ENCODE data around the gene MOV10L1.

MOV10L1 gene

DNA sequence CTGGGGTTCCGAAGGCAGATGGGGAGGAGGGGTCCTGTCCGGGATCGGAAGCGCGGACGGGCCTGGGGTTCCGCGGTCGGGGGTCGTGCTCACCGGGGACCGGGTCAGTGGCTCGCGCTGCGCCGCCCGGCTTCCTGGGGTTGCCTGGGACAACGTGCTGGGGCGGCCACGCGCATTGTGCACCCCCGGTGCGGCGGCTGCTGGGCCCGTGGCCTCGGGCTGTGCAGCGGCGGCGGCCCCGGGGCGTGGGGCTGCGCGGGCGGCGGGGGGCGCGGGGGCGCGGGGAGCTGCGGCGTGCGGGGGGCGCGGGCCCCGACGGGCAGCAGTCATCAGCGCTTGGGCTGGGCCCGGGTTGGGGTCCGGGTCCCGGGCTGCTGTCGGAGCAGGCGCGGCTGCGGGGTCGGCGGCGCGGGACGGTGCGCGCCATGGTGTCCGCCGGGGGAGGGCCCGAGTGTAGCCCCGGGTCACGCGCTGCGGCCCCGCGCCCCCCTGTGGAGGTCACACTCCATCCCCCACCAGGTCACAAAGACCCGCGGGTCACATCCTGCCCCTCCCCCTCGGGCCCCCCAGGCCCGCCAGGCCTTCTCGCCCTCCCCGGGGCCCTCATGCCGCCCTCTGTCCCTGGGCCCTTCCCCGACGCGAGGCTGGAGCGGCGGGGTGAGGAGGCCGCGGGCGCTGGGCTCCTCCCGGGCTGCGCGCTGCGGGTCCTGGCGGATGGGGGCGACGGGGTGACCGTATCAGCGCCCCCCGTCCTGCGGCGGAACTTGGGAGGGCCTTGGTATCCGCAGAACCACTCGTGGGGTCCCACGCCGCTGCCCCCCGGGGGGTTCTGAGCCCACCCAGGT is 31.5 kb upstream of the MOV10L1 start, which contains the start of gene TTLL8:
TTLL8 (minus strand) TSS at position 238 of the 845 bp plus-strand sequence.
- no peak within 1 kb of the TSS for H3K27ac ChIP-seq
- H3K36me3 ChIP-seq: no peaks in the 10 kb centered on the region
- H3K27me3 ChIP-seq: peaks cover 0 to 60% of the 10 kb centered on the region in 2 donors
- intact Hi-C loops (cut with DNase I; ENCODE audit: low total_unique reads): no loop called here
- TF ChIP-seq, protein P1, sequence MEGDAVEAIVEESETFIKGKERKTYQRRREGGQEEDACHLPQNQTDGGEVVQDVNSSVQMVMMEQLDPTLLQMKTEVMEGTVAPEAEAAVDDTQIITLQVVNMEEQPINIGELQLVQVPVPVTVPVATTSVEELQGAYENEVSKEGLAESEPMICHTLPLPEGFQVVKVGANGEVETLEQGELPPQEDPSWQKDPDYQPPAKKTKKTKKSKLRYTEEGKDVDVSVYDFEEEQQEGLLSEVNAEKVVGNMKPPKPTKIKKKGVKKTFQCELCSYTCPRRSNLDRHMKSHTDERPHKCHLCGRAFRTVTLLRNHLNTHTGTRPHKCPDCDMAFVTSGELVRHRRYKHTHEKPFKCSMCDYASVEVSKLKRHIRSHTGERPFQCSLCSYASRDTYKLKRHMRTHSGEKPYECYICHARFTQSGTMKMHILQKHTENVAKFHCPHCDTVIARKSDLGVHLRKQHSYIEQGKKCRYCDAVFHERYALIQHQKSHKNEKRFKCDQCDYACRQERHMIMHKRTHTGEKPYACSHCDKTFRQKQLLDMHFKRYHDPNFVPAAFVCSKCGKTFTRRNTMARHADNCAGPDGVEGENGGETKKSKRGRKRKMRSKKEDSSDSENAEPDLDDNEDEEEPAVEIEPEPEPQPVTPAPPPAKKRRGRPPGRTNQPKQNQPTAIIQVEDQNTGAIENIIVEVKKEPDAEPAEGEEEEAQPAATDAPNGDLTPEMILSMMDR (IDR thresholded peaks at IDR 0.05): no peak
- DNase-seq: no peak
- H3K4me1 ChIP-seq: peaks cover 0 to 16% (median 11%) of the 10 kb centered on the region in 4 donors
- H3K4me3 ChIP-seq: no peak within 1 kb of the TSS
- H3K9me3 ChIP-seq: peaks cover 1 to 10% (median 8%) of the 10 kb centered on the region in 3 donors

DNA sequence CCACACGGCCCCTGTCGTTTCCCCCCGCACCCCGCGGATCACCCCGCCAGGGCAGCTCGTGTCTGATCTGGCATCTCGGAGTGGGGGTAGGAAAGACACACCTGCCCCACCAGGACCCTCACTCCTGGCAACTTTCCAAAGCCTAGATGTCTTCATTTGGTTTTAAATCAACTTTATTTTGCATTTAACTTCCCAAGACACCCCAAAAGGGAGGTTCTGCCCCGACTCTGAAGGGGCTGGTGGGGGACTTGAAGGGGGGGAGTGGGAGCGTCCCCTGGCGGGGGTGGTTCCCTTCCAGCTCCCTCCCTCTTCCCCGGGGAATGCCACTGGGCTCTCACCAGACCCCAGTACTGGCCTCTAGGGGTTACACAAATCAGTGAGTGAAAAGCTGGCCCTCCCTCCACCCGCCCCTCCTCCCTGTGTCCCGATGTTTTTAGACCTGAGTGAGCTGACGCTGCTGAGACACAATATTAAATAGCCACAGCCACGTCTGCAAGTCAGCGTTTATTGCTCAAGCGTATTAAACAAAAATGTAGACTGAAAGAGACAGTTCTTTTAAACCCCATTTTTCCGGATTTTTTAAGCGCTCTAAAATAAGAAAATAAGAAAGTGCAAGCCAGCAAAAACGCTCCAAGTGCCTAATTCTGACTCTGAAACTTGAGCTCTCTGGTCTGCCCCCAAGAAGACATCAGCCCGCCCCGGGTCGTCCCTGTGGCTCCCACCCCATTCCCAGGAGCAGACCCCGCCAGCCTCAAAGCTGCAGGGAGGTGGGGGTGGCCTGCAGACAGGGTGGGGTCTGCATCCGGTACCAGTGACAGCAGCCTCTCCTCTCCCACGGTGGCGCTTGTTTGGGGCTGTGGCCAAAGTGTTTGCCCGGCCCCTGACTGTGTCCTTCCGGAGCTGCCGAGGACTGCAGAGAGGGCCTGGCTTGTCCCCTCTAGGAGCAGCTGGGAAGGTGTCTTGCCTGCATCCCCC is 30.6 kb upstream of the MOV10L1 start:
- no peak overlapping the region for H3K27ac ChIP-seq
- peaks cover 0 to 70% of the 10 kb centered on the region in 2 donors for H3K27me3 ChIP-seq
- no peaks in the 10 kb centered on the region for H3K36me3 ChIP-seq
- TF ChIP-seq, protein P1 (IDR thresholded peaks at IDR 0.05): no peak
- H3K4me1 ChIP-seq: peaks cover 0 to 16% (median 11%) of the 10 kb centered on the region in 4 donors
- DNase-seq: no peak
- intact Hi-C loops (cut with DNase I; ENCODE audit: low total_unique reads): no loop called here
- H3K4me3 ChIP-seq: no peak overlapping the region
- H3K9me3 ChIP-seq: peaks cover 0 to under 1% (median under 1%) of the 10 kb centered on the region in 3 donors

DNA sequence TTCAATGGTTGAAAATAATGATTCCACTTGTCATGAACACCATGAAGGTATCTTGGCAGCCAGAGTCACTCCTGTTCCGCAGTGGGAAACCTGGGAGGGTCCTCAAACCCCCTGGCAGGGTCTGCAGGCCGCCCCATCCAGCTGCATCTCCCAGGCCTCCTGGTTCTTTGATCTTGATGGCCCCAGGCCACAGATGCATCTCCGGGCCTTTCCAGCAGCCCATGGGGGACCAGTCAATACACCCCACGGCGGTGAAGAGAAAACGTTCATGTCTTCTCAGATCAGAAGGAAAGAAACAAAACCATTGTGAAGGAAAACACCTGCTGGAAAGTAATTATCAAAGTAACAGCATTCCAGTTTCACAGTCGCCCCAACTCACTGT is 29.9 kb upstream of the MOV10L1 start:
- H3K4me3 ChIP-seq: no peak overlapping the region
- intact Hi-C loops (cut with DNase I; ENCODE audit: low total_unique reads): no loop called here
- no peak for DNase-seq
- H3K27ac ChIP-seq: no peak overlapping the region
- H3K4me1 ChIP-seq: peaks cover 0 to 16% (median 11%) of the 10 kb centered on the region in 4 donors
- TF ChIP-seq, protein P1 (IDR thresholded peaks at IDR 0.05): no peak
- no peaks in the 10 kb centered on the region for H3K36me3 ChIP-seq
- peaks cover 0 to 76% of the 10 kb centered on the region in 2 donors for H3K27me3 ChIP-seq
- no peaks in the 10 kb centered on the region for H3K9me3 ChIP-seq

DNA sequence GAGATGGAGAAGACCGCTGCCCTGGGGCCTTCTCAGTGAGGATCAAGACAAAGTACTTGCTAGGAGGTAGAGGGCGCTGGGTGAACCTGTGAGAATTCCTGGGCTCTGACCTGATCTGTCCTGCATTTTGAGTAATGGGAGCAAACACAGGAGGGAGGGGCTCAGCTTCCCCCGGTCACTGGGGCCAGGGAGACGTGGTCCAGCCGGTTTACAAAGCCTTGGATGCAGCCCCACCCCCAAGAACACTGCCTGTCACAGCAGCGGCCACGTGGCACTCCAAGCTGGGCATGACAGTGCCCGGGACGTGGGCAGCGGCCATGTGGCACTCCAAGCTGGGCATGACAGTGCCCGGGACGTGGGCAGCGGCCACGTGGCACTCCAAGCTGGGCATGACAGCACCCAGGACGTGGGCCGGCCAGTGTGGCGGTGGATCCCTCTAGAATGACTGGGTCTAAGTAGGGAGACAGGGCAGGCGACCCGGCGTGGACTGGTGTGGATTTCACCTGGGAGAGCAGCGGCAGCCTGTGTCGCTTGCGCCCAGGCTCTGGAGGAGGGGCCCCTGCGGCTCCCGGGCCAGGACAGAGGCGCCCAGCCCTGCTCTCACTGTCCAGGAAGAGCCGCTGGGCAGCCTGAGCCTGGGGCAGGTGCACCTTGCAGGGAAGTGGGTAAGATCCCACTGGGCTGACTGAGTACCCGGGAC is 29.2 kb upstream of the MOV10L1 start:
- Histone ChIP-seq H3K27me3 (peaks cover 0 to 77% of the 10 kb centered on the region in 2 donors), H3K27ac (no peak overlapping the region), H3K4me1 (peaks cover 0 to 16% (median 11%) of the 10 kb centered on the region in 4 donors), H3K9me3 (no peaks in the 10 kb centered on the region), H3K36me3 (no peaks in the 10 kb centered on the region), H3K4me3 (no peak overlapping the region)
- TF ChIP-seq, protein P1 (IDR thresholded peaks at IDR 0.05): no peak
- no peak for DNase-seq
- intact Hi-C loops (cut with DNase I; ENCODE audit: low total_unique reads): no loop called here

Data from tibial artery (tissue), 4 donors.